DOHH2 (cell line): ENCODE measurements around the gene EML5.

Source experiments
- CTCF ChIP-seq: fragments of 200-600 bp; sonication (generic); IDR thresholded peaks from one replicate; pipeline ENCODE4 v1.5.1; 2014; ENCODE audit warnings: antibody characterized with exemption, mild to moderate bottlenecking, low read depth, low read length; ENCODE audit not compliant: poor library complexity, severe bottlenecking
- EZH2phosphoT487 ChIP-seq: fragments of 200-600 bp; sonication (generic); IDR thresholded peaks from 2 replicates; pipeline ENCODE4 v1.6.1; 2017; ENCODE audit warnings: borderline replicate concordance, mild to moderate bottlenecking, antibody characterized with exemption, low read length, moderate library complexity, mixed read lengths

- TF ChIP-seq CTCF = peak; percentile 33
- TF ChIP-seq EZH2phosphoT487 = no peak
Observed at GRCh38 chr14:88729159-88729558, 63.6 kb downstream of the EML5 start.
